ENCODE measurements around the gene CABCOCO1.

Gene CABCOCO1

GRCh38 chr10:61749291-61749690 lies 86.6 kb downstream of the CABCOCO1 start:
- Histone ChIP-seq H3K9ac (ENCODE audit: low read length) (no peak overlapping the region), H2AFZ (ENCODE audit: low read depth, low read length) (no peak overlapping the region), H4K20me1 (ENCODE audit: insufficient read depth, low read length) (no peaks in the 10 kb centered on the region), H3K9me3 (ENCODE audit: insufficient read depth, low read length) (no peaks in the 10 kb centered on the region), H3K79me2 (ENCODE audit: low read length) (no peaks in the 10 kb centered on the region), H3K4me3 (ENCODE audit: low read length) (no peak overlapping the region), H3K27me3 (ENCODE audit: low read depth, low read length) (no peaks in the 10 kb centered on the region), H3K4me2 (ENCODE audit: low read length) (no peak overlapping the region), H3K4me1 (ENCODE audit: low read length) (peaks cover 15% of the 10 kb centered on the region), H3K36me3 (replicated peaks; ENCODE audit: low read depth, low read length) (no peaks in the 10 kb centered on the region), H3K27ac (ENCODE audit: low read length) (no peak overlapping the region)
- TF ChIP-seq CTCF (IDR thresholded peaks at IDR 0.05; ENCODE audit: low read depth, low read length) (no peak), EZH2phosphoT487 (IDR thresholded peaks at IDR 0.05; ENCODE audit: low read depth) (no peak)

GRCh38 chr10:61750943-61751471 lies 88.3 kb downstream of the CABCOCO1 start:
- Histone ChIP-seq H2AFZ (ENCODE audit: low read depth, low read length) (no peak overlapping the region), H3K27ac (ENCODE audit: low read length) (no peak overlapping the region), H3K4me2 (ENCODE audit: low read length) (peak overlapping the region; percentile 22)

GRCh38 chr10:61751599-61751998 lies 88.9 kb downstream of the CABCOCO1 start:
- no peaks in the 10 kb centered on the region for H3K27me3 ChIP-seq (ENCODE audit: low read depth, low read length)
- H3K9me3 ChIP-seq (ENCODE audit: insufficient read depth, low read length) = no peaks in the 10 kb centered on the region
- no peak overlapping the region for H3K9ac ChIP-seq (ENCODE audit: low read length)
- H3K4me3 ChIP-seq (ENCODE audit: low read length) = no peak overlapping the region
- H3K4me2 ChIP-seq (ENCODE audit: low read length) = peak overlapping the region; percentile 22
- H4K20me1 ChIP-seq (ENCODE audit: insufficient read depth, low read length) = no peaks in the 10 kb centered on the region
- H3K79me2 ChIP-seq (ENCODE audit: low read length) = no peaks in the 10 kb centered on the region
- TF ChIP-seq EZH2phosphoT487 (IDR thresholded peaks at IDR 0.05; ENCODE audit: low read depth) = no peak
- TF ChIP-seq CTCF (IDR thresholded peaks at IDR 0.05; ENCODE audit: low read depth, low read length) = no peak
- no peak overlapping the region for H3K27ac ChIP-seq (ENCODE audit: low read length)
- H3K4me1 ChIP-seq (ENCODE audit: low read length) = peaks cover 19% of the 10 kb centered on the region
- H3K36me3 ChIP-seq (replicated peaks; ENCODE audit: low read depth, low read length) = no peaks in the 10 kb centered on the region
- 0 out of 2 replicates have a peak overlapping the region, but pooled peaks have one; percentile 9 for H2AFZ ChIP-seq (ENCODE audit: low read depth, low read length)

More at GRCh38 chr10:61750943-61751471, 88.3 kb downstream of the CABCOCO1 start:
- no peaks in the 10 kb centered on the region for H3K27me3 ChIP-seq (ENCODE audit: low read depth, low read length)
- H3K9ac ChIP-seq (ENCODE audit: low read length) = no peak overlapping the region
- TF ChIP-seq EZH2phosphoT487 (IDR thresholded peaks at IDR 0.05; ENCODE audit: low read depth) (no peak), CTCF (IDR thresholded peaks at IDR 0.05; ENCODE audit: low read depth, low read length) (peak; percentile 58)
- no peaks in the 10 kb centered on the region for H3K36me3 ChIP-seq (replicated peaks; ENCODE audit: low read depth, low read length)
- no peaks in the 10 kb centered on the region for H3K9me3 ChIP-seq (ENCODE audit: insufficient read depth, low read length)
- peaks cover 19% of the 10 kb centered on the region for H3K4me1 ChIP-seq (ENCODE audit: low read length)
- no peak overlapping the region for H3K4me3 ChIP-seq (ENCODE audit: low read length)
- H3K79me2 ChIP-seq (ENCODE audit: low read length) = no peaks in the 10 kb centered on the region
- no peaks in the 10 kb centered on the region for H4K20me1 ChIP-seq (ENCODE audit: insufficient read depth, low read length)

GRCh38 chr10:61752111-61753011 lies 89.6 kb downstream of the CABCOCO1 start:
- Histone ChIP-seq H3K27me3 (ENCODE audit: low read depth, low read length) (no peaks in the 10 kb centered on the region), H3K4me1 (ENCODE audit: low read length) (peaks cover 19% of the 10 kb centered on the region), H3K4me2 (ENCODE audit: low read length) (peak overlapping the region; percentile 22; the same call in 1 of the 2 replicates), H3K9me3 (ENCODE audit: insufficient read depth, low read length) (no peaks in the 10 kb centered on the region), H3K79me2 (ENCODE audit: low read length) (no peaks in the 10 kb centered on the region), H2AFZ (ENCODE audit: low read depth, low read length) (0 out of 2 replicates have a peak overlapping the region, but pooled peaks have one; percentile 9), H3K36me3 (replicated peaks; ENCODE audit: low read depth, low read length) (no peaks in the 10 kb centered on the region), H3K27ac (ENCODE audit: low read length) (no peak overlapping the region), H4K20me1 (ENCODE audit: insufficient read depth, low read length) (no peaks in the 10 kb centered on the region), H3K9ac (ENCODE audit: low read length) (no peak overlapping the region), H3K4me3 (ENCODE audit: low read length) (no peak overlapping the region)
- TF ChIP-seq CTCF (IDR thresholded peaks at IDR 0.05; ENCODE audit: low read depth, low read length) (no peak), EZH2phosphoT487 (IDR thresholded peaks at IDR 0.05; ENCODE audit: low read depth) (no peak)
